MM.1S (cell line): ENCODE results near the gene CADM2.
"Not testable (repeated sequence)": the region's sequence is repeated elsewhere in the genome, so short reads cannot be mapped to it uniquely, and the experiment has no call there.

Experiments
- DNase-seq: peaks from one replicate; pipeline ENCODE4 v3.0.0-alpha.2; 2015
- H2AFZ ChIP-seq: fragments of 300-600 bp; sonication (generic); 2 replicates; pipeline ENCODE4 v1.6.0; 2016; ENCODE audit warnings: antibody characterized with exemption, low read length
- H3F3A ChIP-seq: fragments of 300-600 bp; sonication (generic); 2 replicates; pipeline ENCODE4 v1.6.1; 2016; ENCODE audit warnings: mild to moderate bottlenecking, antibody characterized with exemption, low read length, moderate library complexity, mixed read lengths; ENCODE audit not compliant: insufficient read depth
- H3K27ac ChIP-seq: fragments of 300-600 bp; sonication (generic); 2 replicates; pipeline ENCODE4 v1.5.1; 2016; ENCODE audit warnings: mild to moderate bottlenecking, low read length
- H3K27me3 ChIP-seq: fragments of 300-600 bp; sonication (generic); replicated peaks from 2 replicates; pipeline ENCODE4 v1.6.0; 2016; ENCODE audit warnings: low read length; ENCODE audit not compliant: insufficient read depth
- H3K36me3 ChIP-seq: fragments of 300-600 bp; sonication (generic); replicated peaks from 2 replicates; pipeline ENCODE4 v1.6.1; 2016; ENCODE audit warnings: mild to moderate bottlenecking, low read length, mixed read lengths; ENCODE audit not compliant: insufficient read depth
- H3K4me1 ChIP-seq: fragments of 300-600 bp; sonication (generic); 2 replicates; pipeline ENCODE4 v1.6.1; 2016; ENCODE audit warnings: low read length, mixed read lengths
- H3K4me2 ChIP-seq: fragments of 300-600 bp; sonication (generic); 2 replicates; pipeline ENCODE4 v1.6.0; 2016; ENCODE audit warnings: low read depth, low read length
- H3K4me3 ChIP-seq: fragments of 300-600 bp; sonication (generic); 2 replicates; pipeline ENCODE4 v1.5.1; 2016; ENCODE audit warnings: low read length, mixed read lengths
- H3K79me2 ChIP-seq: fragments of 300-600 bp; sonication (generic); 2 replicates; pipeline ENCODE4 v1.6.1; 2016; ENCODE audit warnings: mixed run types, low read length, mixed read lengths
- H3K9ac ChIP-seq: fragments of 300-600 bp; sonication (generic); 2 replicates; pipeline ENCODE4 v1.6.1; 2016; ENCODE audit warnings: low read length, mixed read lengths
- H3K9me2 ChIP-seq: fragments of 300-600 bp; sonication (generic); replicated peaks from 2 replicates; pipeline ENCODE4 v1.6.1; 2016; ENCODE audit warnings: mild to moderate bottlenecking, low read length, mixed read lengths; ENCODE audit not compliant: insufficient read depth
- H3K9me3 ChIP-seq: fragments of 300-600 bp; sonication (generic); replicated peaks from 2 replicates; pipeline ENCODE4 v1.6.1; 2016; ENCODE audit warnings: mild to moderate bottlenecking, low read length, mixed read lengths; ENCODE audit not compliant: insufficient read depth
- H4K20me1 ChIP-seq: fragments of 300-600 bp; sonication (generic); 2 replicates; pipeline ENCODE4 v1.6.1; 2016; ENCODE audit warnings: mild to moderate bottlenecking, low read length, moderate library complexity, mixed read lengths; ENCODE audit not compliant: insufficient read depth
- CTCF ChIP-seq: fragments of 300-600 bp; sonication (generic); IDR thresholded peaks from 2 replicates; pipeline ENCODE4 v1.5.1; 2016; ENCODE audit warnings: antibody characterized with exemption, low read length, mixed read lengths
- EZH2 ChIP-seq: fragments of 300-600 bp; sonication (generic); optimal IDR thresholded peaks from 2 replicates; pipeline ENCODE3; 2017; ENCODE audit warnings: low read depth, mild to moderate bottlenecking, antibody characterized with exemption, low read length, mixed read lengths
- EZH2phosphoT487 ChIP-seq: fragments of 300-600 bp; sonication (generic); IDR thresholded peaks from 2 replicates; pipeline ENCODE4 v1.6.1; 2018; ENCODE audit warnings: antibody characterized with exemption, low read length

CADM2 gene

DNA sequence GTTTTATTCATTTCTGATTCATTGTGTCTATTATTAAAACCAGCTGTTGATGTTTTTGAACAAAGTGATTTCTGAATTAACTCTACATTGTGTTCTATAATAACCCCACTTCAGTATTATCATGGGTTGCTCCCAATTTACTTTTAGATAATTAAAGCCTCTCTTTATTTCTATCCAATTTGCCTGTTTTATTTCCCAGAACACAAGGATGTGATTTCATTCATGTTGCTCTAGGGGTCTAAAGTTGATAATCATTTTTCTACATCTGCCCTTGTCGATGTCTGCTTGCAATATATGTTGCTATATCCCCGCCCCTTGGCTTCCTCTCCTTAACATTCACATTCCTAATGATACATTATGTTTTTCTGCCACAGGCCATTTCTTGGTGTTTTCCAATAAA is 747.3 kb downstream of the CADM2 start:
- Histone ChIP-seq H3K9me3 (no peaks in the 10 kb centered on the region), H3K79me2 (no peaks in the 10 kb centered on the region), H3K9me2 (no peaks in the 10 kb centered on the region), H3K9ac (no peak overlapping the region), H3F3A (no peaks in the 10 kb centered on the region), H3K36me3 (no peaks in the 10 kb centered on the region), H4K20me1 (no peaks in the 10 kb centered on the region), H3K27ac (no peak overlapping the region), H2AFZ (no peak overlapping the region), H3K27me3 (no peaks in the 10 kb centered on the region), H3K4me2 (no peak overlapping the region), H3K4me1 (no peaks in the 10 kb centered on the region), H3K4me3 (no peak overlapping the region)
- TF ChIP-seq EZH2 (no peak), EZH2phosphoT487 (no peak), CTCF (no peak)
- no peak for DNase-seq

DNA sequence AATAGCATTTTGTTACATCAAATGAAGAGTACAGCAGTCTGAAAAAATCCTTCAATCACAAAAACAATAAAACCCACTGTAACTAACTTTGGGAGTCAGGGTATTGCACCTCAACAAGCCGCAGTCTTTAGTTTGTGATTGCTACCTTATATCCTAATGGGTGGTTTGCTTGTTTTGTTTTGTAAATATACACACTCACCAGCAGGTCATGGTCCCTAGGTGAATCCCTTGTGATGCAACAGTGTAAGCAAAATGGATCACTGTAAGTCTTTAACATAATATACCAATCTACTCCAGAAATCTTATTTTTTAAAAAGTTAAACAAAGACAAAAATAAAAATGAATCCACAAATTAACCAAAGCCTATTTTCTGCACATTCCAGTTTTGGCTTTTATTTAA is 749.5 kb downstream of the CADM2 start:
- not testable (repeated sequence) for H3K4me3 ChIP-seq, H3K9me2 ChIP-seq, H3K4me2 ChIP-seq, H3K27ac ChIP-seq, H4K20me1 ChIP-seq, H3K9ac ChIP-seq, H2AFZ ChIP-seq, H3K9me3 ChIP-seq, H3K4me1 ChIP-seq, H3K79me2 ChIP-seq, H3K36me3 ChIP-seq, H3F3A ChIP-seq, DNase-seq, H3K27me3 ChIP-seq

DNA sequence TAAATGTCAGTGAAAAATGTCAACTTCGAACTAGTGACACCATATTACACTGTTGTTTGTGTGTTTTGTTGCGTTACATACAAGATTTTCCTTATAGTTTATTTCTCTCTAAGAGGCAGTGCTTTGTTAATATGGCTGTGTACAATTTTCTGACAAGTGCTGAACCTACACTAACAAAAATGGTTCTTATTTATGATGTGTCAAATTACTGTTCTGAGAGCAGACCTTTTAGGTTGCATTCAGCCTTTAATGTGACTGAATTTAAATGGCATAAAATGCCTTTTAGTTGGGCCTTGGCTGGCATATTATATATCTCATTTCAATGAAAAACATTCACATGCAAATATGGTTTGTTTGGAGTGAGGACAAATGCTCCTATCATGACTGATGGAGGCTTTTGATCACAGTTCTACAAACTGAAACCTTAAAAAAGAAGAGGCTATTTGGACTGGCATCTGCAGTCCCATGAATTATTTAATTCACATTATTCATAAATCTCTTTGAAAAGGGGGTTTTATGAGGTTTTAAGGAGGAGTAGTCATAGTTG is 750.6 kb downstream of the CADM2 start:
- H4K20me1 ChIP-seq: no peaks in the 10 kb centered on the region
- DNase-seq: no peak
- no peaks in the 10 kb centered on the region for H3K4me1 ChIP-seq
- no peak overlapping the region for H3K4me2 ChIP-seq
- no peaks in the 10 kb centered on the region for H3F3A ChIP-seq
- H3K4me3 ChIP-seq: no peak overlapping the region
- no peaks in the 10 kb centered on the region for H3K36me3 ChIP-seq
- H2AFZ ChIP-seq: no peak overlapping the region
- no peak overlapping the region for H3K27ac ChIP-seq
- no peaks in the 10 kb centered on the region for H3K9me2 ChIP-seq
- no peaks in the 10 kb centered on the region for H3K9me3 ChIP-seq
- no peak overlapping the region for H3K9ac ChIP-seq
- TF ChIP-seq EZH2phosphoT487 (no peak), CTCF (no peak), EZH2 (no peak)
- H3K79me2 ChIP-seq: no peaks in the 10 kb centered on the region
- no peaks in the 10 kb centered on the region for H3K27me3 ChIP-seq

DNA sequence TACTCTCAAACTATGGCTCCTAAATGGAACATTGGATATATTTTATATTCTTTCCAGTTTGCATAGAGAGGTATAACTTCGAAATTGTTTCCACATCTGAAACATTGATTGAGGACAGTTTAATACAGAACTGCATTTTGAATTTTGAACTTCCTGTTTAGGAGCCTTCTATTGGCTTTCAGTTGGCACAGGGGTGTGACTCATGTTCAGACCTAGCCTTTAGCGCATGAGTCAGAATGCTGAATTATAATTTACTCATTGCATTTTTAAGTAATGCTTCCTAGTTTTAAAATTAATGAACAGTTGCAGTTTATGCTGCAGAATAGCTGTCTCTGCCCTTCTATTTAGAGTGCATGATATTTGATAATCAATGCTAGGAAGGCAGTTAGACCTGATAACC is 751.7 kb downstream of the CADM2 start:
- Histone ChIP-seq H3K27me3 (no peaks in the 10 kb centered on the region), H3K36me3 (no peaks in the 10 kb centered on the region), H3K9me2 (no peaks in the 10 kb centered on the region), H3K4me2 (no peak overlapping the region), H3F3A (no peaks in the 10 kb centered on the region), H3K4me3 (no peak overlapping the region), H3K4me1 (no peaks in the 10 kb centered on the region), H3K79me2 (no peaks in the 10 kb centered on the region), H4K20me1 (no peaks in the 10 kb centered on the region), H3K9ac (no peak overlapping the region), H2AFZ (no peak overlapping the region), H3K27ac (no peak overlapping the region), H3K9me3 (no peaks in the 10 kb centered on the region)
- no peak for DNase-seq
- TF ChIP-seq CTCF (no peak), EZH2phosphoT487 (no peak), EZH2 (no peak)
